ENCODE results near the gene ACTR3. TPM values are rescaled to one million over a fixed set of nuclear protein-coding genes. Genes with fewer than 3 reads are reported as not detected.

Gene ACTR3
- total RNA-seq, 1 experiment from 2014 or later: 180 TPM

DNA sequence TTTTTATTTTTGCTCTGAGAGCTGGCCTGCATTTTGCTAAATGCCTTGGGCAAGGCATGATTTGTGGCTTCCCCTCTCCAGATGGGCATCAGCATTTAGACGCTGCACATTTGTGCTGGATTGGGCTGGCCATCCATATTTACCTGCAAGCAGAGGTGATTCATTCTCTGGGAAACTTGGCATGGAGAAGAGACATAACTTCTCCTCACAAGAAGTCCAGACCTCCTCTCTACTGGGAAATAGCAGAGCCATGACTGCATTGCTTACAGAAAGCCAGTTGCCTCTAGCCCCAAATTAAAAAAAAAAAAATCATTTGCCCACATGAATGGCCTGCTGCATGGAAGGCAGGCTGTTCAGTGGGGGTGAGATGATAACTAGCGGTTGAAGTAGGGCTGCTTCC is 120.1 kb downstream of the ACTR3 start:
- H3K56ac ChIP-seq (ENCODE audit: insufficient read length, low read depth, low read length): no peak overlapping the region
- Mint-ChIP-seq H3K27me3 (ENCODE audit: low read depth) (peaks cover 2% of the 10 kb centered on the region; the same call in 1 of the 2 replicates), H3K4me1 (peaks cover 0 to 3% of the 10 kb centered on the region in 2 experiments; a peak in 1 of 4 replicates), H3K9me3 (peaks cover 0 to 2% of the 10 kb centered on the region in 2 experiments; a peak in 3 of 5 replicates), H3K27ac (no peak overlapping the region), H3K36me3 (ENCODE audit: insufficient read depth in 1 of 3, low read depth in 3 of 3) (no peaks in the 10 kb centered on the region), H3K4me3 (no peak overlapping the region)
- H3K9ac ChIP-seq (ENCODE audit: extremely low read depth, insufficient read length, low read length): no peak overlapping the region
- no peak for TF ChIP-seq CTCF (conservative IDR thresholded peaks at IDR 0.05)
- H4K5ac ChIP-seq (ENCODE audit: insufficient read length, low read depth, low read length): no peak overlapping the region
- H3K27me3 ChIP-seq (ENCODE audit: insufficient read depth, low read length): no peaks in the 10 kb centered on the region
- H2AFZ ChIP-seq (ENCODE audit: low read length): no peak overlapping the region
- H2BK120ac ChIP-seq (ENCODE audit: low read depth, low read length, poor library complexity, severe bottlenecking): no peak overlapping the region
- no peak overlapping the region for H4K8ac ChIP-seq (replicated peaks; ENCODE audit: insufficient read length, low read depth, low read length)
- no peak overlapping the region for H3T11ph ChIP-seq (ENCODE audit: low read length)
- H2BK12ac ChIP-seq (ENCODE audit: insufficient read length, low read depth, low read length): no peak overlapping the region
- H3K4ac ChIP-seq (ENCODE audit: low read depth, low read length): no peak overlapping the region
- H2BK15ac ChIP-seq (ENCODE audit: low read depth, low read length): no peak overlapping the region
- H3K14ac ChIP-seq (ENCODE audit: insufficient read depth, low read length): no peak overlapping the region
- H4K20me1 ChIP-seq (ENCODE audit: control insufficient read depth, insufficient read depth, insufficient read length): no peaks in the 10 kb centered on the region
- no peak for DNase-seq
- no peaks in the 10 kb centered on the region for H3K9me3 ChIP-seq (ENCODE audit: control insufficient read depth, low read depth, low read length)
- whole genome bisulfite sequencing (ENCODE audit: extremely low coverage, insufficient read length, low lambda C conversion rate): no CpG with 5 or more reads among the region's 2 CpGs
- no peak overlapping the region for H2BK5ac ChIP-seq (ENCODE audit: insufficient read length, low read length)
- no peaks in the 10 kb centered on the region for H3K23me2 ChIP-seq (ENCODE audit: insufficient read length, low read depth, low read length, poor library complexity, severe bottlenecking)
- no peak overlapping the region for H2BK20ac ChIP-seq (ENCODE audit: low read depth, low read length, poor library complexity, severe bottlenecking)
- H4K91ac ChIP-seq (ENCODE audit: insufficient read length, low read depth, low read length): no peak overlapping the region
- H2AK5ac ChIP-seq (ENCODE audit: insufficient read length, low read length): no peak overlapping the region
- H3K23ac ChIP-seq (ENCODE audit: insufficient read length, low read depth, low read length): no peak overlapping the region
- no peaks in the 10 kb centered on the region for H3K79me2 ChIP-seq (ENCODE audit: insufficient read depth, low read length)
- H3K79me1 ChIP-seq (ENCODE audit: insufficient read depth, low read depth, low read length, poor library complexity, severe bottlenecking): no peaks in the 10 kb centered on the region
- no peak overlapping the region for H3K4me2 ChIP-seq (ENCODE audit: insufficient read depth, insufficient read length, low read length)
- H3K4me1 ChIP-seq (ENCODE audit: insufficient read depth, low read length): no peaks in the 10 kb centered on the region
- no peak overlapping the region for H3K27ac ChIP-seq (ENCODE audit: insufficient read length, low read depth, low read length)
- H3K18ac ChIP-seq (ENCODE audit: insufficient read length, low read depth, low read length): no peak overlapping the region
